GM18526 (cell line): ENCODE data around the gene SPPL2B.

Experiments
- POLR2A ChIP-seq: IDR thresholded peaks from 3 replicates; pipeline ENCODE4 v1.6.1; 2011; ENCODE audit not compliant: insufficient read length; ENCODE audit errors: extremely low read depth

Gene SPPL2B

GRCh38 chr19:2353159-2353886 is 24.8 kb downstream of the SPPL2B start:
- TF ChIP-seq POLR2A: no peak

- TF ChIP-seq POLR2A: no peak
Measured at GRCh38 chr19:2353887-2354592, 25.6 kb downstream of the SPPL2B start.

- TF ChIP-seq POLR2A: no peak
Measured at GRCh38 chr19:2354670-2355069, 26.2 kb downstream of the SPPL2B start.

- no peak for TF ChIP-seq POLR2A
Measured at GRCh38 chr19:2355168-2356035, 26.9 kb downstream of the SPPL2B start.

GRCh38 chr19:2356036-2356646 is 27.7 kb downstream of the SPPL2B start:
- TF ChIP-seq POLR2A: no peak

DNA sequence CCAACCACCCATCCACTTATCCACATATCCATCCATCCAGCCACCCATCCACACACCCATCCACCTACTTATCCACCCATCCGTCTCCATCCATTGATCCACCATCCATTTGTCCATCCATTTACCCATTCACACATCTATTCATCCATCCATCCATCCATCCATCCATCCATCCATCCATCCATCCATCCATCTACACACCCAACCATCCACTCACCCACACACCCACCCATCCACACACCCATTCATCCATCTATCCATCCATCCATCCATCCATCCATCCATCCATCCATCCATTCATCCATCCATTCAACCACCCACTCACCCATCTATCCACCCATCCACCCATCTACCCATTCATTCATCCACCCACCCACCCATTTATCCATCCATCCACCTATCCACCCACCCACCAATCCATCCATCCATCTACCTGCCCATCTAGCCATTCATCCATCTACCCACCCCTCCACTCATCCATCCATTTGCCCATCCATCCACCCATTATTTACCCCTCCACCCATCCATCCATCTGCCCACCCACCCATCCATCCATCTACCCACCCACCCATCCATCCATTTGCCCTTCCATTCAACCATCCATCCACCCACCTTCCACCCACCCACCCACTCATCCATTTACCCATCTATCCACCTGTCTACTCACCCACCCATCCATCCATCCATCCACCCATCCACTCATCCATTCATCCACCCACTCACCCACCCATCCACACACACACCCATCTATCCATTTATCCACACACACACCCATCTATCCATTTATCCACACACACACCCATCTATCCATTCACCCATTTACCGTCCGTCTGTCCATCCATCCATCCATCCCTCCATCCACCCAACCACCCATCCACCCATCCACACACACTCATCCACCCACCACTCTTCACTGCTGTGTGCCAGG is 29.1 kb downstream of the SPPL2B start:
- no peak for TF ChIP-seq POLR2A

GRCh38 chr19:2358548-2359173 is 30.2 kb downstream of the SPPL2B start:
- TF ChIP-seq POLR2A: no peak

GRCh38 chr19:2359992-2360685 is 31.7 kb downstream of the SPPL2B start, which contains the start of gene TMPRSS9:
TMPRSS9 (plus strand) TSS chr19:2360265; CDS start chr19:2389786, 29,521 bp downstream.
- TF ChIP-seq POLR2A: no peak

DNA sequence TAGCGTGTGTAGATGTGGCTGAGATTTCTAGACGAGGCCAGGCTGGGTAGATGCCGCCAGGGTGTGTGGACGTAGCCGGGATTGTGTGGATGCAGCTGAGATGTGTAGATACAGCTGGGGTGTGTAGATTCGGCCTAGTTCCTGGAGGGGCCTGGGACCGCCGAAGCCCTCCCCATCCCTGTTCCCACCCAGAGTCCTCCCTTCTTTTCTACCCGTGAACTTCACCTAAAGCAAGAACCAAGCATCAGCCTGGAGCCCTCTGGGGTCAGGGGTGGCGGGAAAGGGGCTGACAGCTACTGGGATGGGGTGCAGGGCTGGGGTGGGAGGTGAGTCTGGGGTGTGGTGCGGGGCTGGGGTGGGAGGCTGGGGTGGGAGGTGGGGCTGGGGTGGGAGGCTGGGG is 32.3 kb downstream of the SPPL2B start:
- TF ChIP-seq POLR2A: no peak

DNA sequence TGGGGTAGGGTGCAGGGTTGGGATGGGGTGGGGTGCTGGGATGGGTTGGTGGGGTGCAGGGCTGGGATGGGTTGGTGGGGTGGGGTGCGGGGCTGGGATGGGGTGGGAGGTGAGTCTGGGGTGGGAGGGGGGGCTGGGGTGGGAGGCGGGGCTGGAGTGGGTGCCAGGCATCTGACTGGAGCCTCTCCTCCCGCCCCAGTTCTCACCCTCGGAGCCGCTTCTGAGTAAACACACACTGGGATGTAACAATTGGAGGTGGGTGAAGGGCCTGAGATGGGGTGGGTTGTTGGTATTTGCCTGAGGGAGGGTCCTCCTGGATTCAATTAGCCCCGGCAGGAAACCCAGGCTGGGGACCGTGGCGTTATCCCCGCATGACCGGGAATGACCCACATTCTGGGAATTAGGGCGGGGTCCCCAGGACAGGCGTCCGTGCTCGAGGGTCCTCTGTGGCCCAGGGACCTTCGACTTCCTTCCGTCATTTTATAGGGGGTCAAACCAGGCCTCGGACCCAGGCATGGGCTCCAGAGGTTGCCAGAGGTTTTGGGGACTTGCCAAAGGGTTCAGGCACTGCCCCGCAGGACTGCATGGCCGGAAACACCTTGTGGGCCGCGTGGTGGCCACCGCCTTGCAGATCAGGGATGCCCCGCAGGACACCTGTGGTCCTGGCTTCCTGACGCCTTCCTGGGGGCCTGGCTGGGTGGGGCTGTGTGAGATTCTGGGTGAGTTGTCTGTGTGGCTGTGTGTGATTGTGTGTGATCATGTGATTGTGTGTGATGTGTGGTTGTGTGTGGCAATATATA is 33.0 kb downstream of the SPPL2B start:
- no peak for TF ChIP-seq POLR2A

DNA sequence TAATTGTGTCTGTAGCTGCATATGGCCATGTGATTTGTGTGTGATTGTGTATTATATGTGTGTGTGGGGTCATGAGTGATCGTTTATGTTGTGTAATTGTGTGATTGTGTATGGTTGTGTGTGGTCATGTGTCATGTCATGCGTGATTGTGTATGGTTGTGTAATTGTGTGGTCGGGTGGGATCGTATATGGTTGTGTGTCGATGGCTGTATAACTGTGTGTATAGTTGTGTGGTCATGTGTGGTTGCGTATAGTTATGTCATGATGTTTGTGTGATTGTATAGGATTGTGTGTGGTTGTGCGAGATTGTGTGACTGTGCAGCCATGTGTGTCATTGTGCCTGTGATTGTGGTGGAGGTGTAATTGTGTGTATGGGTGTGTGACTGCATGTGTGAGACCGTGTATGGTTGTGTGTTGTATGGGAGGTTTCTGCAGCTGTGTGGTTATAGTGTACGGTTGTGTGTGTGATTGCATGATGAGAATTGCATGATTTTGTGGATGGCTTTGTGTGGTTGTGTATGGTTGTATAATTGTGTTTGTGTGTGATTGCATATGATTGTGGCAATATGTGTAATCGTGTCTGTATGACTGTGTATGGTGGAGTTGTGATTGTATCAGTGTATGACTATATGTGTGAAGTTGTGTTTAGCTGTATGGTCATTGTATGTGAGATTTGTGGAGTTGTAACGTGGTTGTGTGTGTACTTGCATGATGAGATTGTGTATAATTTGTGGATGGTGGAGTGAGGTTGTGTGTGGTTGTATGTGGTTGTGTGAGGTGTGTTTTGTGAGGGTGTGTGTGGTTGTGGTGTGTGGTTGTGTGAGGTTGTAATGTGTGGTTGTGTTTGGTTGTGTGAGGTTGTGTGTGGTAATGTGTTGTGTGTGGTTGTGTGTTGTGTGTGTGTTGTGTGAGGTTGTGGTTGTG is 33.8 kb downstream of the SPPL2B start:
- TF ChIP-seq POLR2A: no peak
